ENCODE data around the gene FOXE3.
A peak's percentile ranks its signal among the peaks of the same experiment; 100 is the strongest.

Gene FOXE3

DNA sequence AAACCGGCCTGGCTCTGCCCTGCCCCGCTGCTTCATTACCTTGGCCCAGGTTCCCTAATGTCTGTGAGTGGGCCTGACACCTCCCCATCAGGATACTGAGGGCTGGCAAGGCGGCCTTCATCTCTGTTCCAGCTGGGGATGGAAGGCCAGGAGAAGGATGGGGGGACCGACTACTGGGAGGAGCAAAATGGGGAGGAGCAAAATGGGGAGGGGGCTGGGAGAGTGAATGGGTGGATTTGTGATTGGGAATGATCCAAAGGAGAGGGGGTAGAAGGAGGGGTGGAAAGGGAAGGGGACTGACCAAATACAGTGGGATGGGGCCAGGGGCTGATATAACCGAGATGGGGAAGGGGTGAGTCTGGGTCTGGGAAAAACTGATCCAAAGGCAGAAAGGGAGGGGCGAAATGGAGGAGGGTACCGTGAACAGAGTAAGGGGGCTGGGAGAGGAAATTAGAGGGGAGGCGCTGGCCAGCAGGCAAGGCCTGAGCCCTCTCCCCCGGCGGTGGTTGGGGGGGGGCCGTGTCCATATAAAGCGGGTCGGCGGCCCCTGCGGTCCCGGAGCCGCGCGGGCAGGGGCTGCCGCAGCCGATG, at the start of gene FOXE3:
Gene FOXE3, plus strand, starts transcription at position 558 of the 591 bp plus-strand sequence. Its CDS starts 31 bp downstream, at position 589.
- no peak for DNase-seq

DNA sequence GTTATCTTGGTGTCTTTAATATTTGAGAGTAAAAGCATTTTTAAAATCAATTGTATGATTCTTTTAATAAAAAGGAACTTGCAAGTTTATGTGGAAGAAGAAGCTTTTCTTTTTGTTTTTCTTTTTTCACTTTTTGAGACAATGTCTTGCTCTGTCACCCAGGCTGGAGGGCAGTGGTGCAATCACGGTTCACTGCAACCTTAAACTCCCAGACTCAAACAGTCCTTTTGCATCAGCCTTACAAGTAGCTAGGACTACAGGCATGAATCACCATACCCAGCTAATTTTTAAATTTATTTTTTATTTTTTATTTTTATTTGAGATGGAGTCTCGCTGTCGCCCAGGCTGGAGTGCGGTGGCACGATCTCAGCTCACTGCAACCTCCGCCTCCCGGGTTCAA, 48.4 kb upstream of the FOXE3 start:
- DNase-seq = no peak

DNA sequence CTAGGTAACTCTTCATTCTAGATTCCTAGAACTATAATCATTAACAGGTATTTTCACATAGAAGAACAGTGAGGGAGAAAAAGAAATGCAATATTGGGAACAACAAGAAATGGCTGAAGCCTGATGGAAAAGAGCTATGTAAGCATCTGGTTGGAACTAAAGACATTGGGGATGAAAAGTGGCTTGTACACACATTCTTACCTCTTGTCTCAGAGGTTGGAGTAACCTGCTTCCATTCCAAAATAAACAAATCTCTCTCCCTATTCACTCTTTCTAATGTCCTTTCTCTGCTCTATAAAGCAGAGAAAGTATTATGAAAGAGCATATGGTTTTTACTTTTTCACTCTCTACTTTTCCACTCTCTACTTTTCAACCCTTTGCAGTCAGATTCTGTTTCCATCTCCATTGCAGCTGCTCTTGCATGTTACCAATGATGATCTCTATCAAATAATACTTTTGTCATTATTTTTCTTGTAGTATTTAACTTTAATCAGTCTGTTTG, 45.0 kb upstream of the FOXE3 start:
- no peak for DNase-seq

DNA sequence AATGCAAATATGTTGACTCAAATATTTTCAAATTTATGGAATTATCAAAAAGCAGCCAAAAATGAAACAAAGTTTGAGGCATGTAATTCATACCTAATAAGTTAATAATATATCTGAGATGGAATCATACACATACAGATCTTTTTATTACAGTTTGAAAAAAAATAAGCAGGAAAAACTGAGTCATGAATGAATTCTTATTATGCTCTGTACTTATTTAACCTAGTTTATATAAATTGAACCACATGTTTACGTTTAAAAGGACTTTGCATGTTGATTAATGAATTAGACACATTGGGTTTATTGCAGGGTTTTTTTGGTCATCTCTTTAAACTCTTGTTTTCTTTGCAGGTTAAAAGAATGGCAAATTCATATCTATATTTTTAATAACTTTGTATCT, 41.6 kb upstream of the FOXE3 start:
- no peak for DNase-seq

DNA sequence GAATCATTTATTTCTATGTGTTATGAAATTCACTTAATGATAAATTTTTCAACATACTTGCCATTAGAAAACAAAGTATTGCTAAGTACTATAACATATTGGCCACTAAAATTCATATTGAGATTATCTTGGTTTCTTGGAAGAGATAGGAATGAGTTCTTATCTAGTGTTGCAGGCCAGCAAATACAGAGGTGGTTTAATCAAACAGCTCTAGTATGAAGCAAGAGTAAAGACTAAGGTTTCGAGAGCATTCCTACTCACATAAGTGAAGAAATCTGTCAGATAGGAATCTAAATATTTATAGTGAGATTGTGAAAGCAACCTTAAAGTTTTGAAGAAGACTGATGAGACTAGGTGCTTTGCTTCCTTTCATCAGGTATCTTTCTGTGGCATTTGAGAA, 37.9 kb upstream of the FOXE3 start:
- DNase-seq = no peak

DNA sequence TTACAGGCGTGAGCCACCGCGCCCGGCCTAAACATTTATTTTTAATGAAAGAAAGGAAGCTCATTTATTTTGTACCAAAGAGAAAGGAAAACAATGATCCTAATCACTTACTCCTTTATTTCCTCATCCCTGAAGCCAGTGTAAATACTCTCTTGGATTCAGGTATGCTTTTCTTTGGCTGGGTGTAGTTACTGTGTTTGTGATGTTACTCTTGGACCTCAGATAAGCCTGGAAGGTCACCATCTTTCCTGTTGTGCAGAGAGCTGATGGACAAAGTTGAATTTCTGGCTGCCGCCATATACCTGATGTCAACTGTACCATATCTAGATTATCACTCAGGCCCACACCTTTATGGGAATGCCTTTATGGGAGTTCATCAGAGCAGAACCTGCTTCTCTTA, 35.4 kb upstream of the FOXE3 start:
- no peak for DNase-seq

DNA sequence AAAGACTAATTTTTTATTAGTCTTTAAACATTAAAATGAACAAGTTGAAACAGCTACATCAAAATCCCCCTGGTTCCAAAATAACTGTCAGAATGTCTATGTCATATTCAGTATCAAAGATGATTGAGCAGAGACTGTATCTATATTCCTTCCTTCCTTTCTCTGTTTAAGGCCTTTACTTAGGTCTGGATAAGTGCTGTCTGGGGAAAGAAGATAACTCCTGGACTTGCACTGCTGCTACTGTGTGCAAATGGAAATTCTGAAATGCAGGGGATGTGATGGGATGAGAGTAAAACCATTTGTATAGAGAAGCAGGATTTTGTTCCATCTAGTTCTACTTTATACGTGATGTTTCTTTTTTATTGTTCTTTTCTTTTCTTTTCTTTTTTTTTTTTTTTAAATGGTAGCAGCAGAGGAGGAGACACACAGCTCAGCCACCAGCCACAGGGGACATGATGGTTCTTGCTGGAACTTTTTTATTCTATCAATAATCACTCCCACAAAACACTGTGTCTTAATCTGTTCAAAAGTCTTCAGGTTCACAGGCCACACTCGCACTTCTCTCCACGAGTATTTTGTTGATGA, 33.6 kb upstream of the FOXE3 start:
- DNase-seq = no peak

DNA sequence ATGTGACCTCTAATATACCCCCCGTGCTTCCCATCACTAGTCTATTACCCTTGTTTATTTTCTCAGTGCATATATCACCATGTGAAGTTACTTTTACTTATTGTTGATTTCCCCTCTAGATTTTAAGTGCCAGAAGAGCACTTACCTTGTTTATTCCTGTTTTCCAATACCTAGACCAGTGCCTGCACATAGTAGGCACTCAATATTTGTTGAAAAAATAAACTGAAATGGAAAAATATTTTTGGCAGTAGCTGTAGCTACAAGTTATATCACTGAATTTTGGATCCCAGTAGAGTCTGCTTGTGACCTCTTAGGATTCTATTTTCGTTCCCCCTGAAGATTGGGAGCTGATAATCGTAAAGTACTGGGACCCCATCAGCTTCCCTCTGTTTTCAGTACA, 32.0 kb upstream of the FOXE3 start:
- no peak for DNase-seq

DNA sequence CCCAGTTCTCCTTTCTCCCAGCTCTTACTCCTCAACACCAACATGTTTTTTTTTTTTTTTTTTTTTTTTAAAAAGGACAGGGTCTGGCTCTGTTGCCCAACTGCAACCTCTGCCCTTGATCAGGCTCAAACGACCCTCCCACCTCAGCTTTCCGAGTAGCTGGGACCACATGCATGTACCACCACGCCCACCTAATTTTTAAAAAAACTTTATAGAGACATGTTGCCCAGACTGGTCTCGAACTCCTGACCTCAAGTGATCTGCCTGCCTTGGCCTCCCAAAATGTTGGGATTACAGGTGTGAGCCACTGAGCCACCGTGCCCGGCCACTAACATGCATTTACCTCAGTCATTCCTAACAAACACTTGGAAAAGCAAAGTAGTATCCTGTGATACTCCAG, 31.1 kb upstream of the FOXE3 start:
- DNase-seq = no peak

DNA sequence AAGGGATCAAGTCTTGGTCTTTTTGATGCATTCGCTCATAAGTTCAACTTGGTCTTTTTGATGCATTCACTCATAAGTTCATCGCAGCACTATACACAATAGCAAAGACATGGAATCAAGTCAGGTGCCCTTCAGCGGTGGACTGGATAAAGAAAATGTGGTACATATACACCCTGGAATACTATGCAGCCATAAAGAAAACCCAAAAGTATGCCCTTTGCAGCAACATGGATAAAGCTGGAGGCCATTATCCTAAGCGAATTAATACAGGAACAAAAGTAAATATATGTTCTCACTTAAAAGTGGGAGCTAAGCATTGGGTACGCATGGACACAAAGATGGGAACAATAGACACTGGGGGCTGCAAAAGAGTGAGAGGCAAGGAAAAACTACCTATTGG, 29.8 kb upstream of the FOXE3 start:
- DNase-seq = no peak

DNA sequence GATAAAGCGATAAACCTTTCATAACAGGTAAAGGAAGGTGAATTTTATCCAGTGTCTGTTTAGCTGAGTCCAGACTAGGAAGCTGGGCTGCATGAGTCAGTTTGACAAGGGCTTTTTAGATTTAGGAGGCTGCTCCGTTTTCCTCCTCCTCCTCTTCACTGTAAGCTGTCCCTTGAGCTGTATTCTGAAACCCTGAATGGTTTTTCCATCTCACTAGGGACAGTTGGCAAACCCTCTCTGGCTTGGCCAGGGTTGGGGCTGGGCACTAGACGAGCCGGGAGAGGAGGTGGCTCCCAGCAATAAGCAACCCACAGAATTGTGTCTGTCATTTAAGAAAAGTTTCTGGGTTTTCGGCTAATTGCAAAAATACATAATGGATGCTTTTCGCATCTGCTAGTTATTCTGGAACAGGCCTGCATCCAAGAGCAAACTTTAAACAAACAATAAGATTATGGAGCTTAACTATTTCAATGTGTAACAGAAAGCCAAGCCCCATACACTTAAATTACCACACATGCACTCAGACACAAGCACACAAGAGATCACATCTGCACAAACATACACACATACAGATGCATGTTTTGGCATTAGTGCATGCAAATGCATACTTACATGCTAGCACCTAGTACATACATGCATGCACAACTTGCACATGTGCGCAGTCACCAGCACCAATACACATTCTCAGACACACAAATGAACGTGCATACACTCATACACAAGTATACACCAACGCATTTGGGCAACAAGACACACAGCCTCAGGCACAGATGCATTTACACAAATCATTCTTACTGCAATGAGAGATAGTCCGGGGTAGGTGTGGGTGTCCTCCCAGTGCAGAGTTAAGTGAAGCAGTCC, 27.8 kb upstream of the FOXE3 start:
- DNase-seq = no peak

DNA sequence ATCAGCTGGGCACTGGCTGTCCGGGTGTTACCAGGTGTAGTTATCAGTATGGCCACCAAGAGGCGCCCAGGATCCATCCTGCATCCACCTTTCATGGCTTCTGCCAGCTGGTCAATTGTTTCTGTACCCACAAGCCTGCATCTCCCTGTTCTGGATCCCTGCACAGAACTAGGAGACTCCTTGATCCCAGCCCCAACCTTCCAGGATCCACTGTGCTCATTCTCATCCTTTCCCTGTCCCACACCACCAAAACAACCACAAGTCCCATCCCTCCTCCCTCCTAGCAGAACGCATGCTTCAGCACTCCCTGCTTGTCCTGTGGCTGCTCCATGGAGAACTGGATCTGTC, 27.2 kb upstream of the FOXE3 start:
- peak; percentile 21 to 38 for DNase-seq

DNA sequence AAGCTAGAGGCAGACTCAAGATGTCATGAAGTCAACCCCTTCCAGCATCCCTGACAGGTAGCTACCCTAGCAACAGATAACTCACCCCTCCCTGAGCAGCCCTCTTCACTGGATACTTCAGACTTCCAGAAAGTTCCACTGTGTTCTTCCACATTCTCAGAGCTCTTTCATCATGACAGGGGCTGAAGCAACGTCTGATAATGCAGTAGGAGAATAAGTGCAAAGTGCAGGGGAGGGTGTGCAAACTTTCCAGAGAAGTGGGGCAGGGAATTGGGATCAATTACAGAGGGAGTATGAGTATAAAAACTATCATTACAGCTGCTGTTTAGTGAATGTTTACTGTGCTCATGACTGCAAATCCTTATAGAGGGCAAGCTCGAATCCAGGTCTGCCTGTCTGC, 26.4 kb upstream of the FOXE3 start:
- DNase-seq = no peak

DNA sequence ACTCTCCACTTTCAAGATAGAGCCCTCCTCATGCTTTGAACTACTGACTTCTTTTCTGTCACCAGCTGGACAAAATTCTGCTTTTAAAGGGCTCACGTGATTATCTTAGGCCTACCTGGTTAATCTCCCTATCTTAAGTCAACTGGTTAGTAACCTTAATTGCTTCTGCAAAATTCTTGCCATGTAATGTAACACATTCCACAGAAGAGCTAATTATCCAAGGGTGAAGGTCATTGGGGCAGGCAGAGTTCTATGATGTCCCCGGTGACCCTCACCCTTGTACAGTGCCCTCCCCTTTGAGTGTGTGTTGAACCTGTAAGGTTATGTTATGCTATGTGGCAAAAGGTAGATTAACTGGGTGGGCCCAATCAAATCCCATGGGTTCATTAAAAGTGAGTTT, 25.2 kb upstream of the FOXE3 start:
- no peak for DNase-seq

DNA sequence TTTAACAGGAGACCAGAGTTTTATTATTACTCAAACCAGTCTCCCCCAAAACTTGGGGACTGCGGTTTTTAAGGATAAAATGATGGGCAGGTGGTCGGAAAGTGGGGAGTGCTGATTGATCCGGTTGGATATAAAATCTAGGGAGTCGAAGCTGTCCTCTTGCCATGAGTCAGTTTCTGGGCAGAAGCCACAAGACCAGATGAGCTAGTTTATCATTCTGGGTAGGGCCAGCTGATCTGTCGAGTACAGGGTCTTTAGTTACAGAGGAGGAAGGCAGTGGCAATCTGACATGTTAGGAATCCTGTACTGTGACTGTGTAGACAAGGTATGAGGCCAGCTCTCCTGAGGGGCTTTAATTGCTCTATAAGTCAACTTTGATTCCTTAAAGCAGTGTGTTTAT, 22.9 kb upstream of the FOXE3 start:
- DNase-seq = no peak

DNA sequence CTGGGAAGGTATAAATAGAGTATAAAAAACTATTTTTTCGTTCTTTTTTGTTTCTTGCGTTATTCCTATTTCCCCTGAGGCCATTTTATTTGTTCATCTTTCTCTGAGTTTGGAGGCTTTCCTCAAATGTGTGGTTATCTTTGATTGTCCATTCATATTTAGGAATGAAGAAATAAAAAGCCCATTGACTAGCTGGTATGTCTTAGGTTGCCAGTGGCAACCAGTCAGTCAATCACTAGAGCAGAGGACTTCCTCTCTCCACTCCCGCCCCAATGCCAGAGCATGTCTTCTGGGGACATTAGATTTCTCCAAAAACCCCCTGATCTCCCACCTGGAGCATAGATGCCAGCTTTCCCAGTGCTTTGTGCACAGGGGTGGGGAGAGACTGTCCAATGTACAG, 20.7 kb upstream of the FOXE3 start:
- DNase-seq = no peak

DNA sequence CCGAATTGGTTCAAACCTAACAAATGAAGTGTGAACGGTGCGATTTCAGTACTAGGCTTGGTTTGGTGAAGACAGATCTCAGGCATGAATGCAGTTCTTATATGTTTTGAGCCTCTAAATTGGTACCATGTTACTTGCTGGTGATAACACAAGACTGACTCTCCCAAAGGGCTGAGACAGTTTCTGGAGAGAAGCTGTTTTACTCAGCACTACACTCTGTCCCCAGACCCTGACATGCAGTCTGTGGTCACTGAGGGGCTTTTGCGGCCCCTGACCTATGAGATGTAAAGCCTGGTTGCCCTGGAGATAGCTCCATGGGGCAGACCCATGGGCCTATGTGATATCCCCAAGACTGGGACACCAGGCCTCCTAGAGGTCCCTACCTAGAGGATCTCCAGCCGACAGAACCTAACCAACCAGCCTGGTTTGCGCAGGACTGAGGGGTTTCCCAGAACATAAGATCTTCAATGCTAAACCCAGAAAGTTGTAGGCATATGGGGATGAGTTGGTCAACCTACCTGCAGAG, 19.4 kb upstream of the FOXE3 start:
- no peak for DNase-seq

DNA sequence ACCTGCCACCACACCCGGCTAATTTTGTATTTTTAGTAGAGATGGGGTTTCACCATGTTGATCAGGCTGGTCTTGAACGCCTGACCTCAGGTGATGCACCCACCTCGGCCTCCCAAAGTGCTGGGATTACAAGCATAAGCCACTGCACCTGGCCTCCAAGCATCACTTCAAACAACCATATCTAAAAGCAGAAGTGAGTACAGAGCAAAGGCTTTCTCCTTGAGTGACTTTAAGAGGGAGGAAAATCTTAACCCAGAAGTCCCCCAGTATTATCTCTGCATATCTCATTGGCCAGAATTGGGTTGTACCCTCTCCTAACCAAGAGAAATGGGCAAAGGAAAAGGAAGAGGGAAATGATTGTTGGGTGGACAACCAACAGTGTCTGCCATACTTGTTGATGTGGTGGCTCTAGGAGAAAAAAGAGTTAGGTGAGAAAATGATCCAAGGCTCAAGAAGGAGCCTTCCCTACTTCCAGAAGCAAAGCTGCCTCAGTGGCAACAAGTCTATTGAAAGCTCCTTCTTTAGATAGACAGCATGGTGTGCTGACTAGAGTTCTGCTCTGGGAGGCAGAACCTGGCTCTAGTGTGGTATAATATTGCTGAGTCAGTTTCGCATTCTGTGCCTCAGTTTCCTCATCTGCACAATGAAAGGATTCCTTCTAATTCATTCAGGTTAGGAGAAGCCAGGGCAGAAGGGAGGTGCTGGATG, 16.8 kb upstream of the FOXE3 start:
- DNase-seq = no peak

DNA sequence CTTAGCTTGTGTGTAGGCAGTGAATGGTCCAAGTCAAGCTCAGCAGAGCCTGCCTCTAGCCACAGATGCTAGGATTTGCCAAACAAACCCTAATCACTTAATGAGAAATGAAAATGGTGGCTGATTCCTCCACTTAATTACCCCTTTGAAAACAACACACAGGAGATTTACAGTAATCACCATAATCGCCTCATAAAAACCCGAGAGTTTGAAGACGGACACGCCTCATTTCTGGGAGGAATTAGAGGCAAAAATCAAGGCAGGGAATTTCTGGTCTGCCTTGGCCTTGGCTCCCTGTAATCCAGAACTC, 16.3 kb upstream of the FOXE3 start:
- DNase-seq = no peak

DNA sequence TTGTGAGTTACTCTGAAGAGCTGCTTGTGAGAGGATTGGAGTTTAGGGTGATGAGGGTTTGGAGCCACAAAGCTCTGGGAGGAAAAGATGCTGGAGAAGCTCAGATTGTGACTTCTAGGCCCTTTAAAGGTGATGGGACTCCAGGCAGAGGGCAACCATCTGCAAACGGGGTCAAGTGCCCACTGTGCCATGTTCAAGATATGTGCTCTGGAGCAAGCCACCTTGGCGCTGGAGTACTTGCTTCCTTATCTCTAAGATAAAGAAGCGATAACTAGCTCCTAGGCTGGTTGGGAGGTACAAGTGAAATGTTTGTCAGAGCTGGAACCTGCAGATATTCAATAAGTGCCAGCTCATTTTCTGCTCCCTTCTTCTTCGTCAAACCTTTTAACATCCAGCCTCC, 14.3 kb upstream of the FOXE3 start:
- no peak for DNase-seq

DNA sequence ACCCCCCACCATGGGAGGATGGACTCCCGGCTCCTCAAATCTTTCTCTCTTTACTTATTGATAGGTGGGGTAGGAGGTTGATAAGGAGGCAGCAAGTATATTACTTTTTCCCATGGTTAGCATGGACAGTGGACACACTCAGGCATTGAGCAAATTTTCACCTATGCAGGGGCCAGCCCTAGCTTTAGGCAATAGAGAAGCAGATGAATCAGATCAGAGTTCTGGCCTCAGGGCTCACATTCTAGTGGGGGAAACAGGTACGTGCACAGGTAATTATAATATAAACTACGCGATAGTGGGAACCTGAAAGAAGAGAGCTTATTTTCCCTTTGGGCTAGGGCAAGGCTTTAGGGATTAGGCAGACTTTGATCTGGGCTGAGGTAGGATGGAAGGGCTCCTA, 13.5 kb upstream of the FOXE3 start:
- no peak for DNase-seq

DNA sequence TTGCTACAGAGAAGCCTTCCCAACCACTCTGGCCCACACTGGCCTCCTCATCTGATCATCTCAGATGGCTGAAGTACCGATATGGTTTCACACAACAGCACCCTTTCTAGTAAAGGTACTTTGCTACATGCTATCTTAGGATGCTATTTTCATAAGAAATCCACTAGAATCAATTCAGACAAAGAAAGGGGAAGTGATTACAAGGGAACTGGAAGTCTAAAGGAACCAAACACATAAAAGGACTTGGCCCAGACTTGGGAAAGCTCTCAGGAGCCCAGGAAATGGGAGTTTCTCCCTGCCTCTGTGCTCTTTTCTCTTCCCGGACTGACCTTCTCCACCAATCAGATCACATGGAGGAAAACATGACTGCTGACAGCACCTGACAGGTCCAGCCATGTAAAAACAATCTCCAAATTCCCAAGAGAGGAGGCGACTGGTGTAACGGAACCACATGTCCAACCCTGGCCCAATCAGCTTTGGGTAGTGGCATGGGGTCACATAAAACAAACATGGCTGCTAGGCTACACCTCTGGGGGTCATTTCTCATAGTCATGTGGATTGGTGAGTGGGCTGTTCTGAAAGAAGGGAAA, 12.7 kb upstream of the FOXE3 start:
- DNase-seq = no peak

DNA sequence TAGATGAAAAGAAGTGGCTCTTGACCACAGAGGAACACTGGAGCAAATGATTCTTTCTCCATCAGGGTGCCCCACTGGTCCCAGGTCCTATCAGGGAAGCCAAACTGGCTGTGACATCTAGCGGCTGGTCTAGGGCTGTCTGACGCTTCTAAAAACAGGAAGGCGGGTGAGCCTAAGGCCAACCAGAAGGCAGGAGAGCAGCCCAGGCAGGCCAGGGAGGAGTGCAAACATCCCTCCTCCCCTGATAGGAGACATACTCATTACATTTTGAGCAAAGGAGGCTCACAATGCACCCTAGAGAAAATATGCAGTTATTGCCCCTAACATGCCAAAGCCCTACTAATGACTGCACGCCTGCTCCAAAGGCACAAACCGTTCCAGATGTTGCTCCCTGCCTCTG, 10.4 kb upstream of the FOXE3 start:
- DNase-seq = no peak
